ENCODE data around the gene RIMBP3C. TPM values are rescaled to one million over a fixed set of nuclear protein-coding genes. Genes with fewer than 3 reads are reported as not detected.
"Not testable (repeated sequence)": the region's sequence is repeated elsewhere in the genome, so short reads cannot be mapped to it uniquely, and the experiment has no call there.

RIMBP3C gene, protein sequence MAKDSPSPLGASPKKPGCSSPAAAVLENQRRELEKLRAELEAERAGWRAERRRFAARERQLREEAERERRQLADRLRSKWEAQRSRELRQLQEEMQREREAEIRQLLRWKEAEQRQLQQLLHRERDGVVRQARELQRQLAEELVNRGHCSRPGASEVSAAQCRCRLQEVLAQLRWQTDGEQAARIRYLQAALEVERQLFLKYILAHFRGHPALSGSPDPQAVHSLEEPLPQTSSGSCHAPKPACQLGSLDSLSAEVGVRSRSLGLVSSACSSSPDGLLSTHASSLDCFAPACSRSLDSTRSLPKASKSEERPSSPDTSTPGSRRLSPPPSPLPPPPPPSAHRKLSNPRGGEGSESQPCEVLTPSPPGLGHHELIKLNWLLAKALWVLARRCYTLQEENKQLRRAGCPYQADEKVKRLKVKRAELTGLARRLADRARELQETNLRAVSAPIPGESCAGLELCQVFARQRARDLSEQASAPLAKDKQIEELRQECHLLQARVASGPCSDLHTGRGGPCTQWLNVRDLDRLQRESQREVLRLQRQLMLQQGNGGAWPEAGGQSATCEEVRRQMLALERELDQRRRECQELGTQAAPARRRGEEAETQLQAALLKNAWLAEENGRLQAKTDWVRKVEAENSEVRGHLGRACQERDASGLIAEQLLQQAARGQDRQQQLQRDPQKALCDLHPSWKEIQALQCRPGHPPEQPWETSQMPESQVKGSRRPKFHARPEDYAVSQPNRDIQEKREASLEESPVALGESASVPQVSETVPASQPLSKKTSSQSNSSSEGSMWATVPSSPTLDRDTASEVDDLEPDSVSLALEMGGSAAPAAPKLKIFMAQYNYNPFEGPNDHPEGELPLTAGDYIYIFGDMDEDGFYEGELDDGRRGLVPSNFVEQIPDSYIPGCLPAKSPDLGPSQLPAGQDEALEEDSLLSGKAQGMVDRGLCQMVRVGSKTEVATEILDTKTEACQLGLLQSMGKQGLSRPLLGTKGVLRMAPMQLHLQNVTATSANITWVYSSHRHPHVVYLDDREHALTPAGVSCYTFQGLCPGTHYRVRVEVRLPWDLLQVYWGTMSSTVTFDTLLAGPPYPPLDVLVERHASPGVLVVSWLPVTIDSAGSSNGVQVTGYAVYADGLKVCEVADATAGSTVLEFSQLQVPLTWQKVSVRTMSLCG (N-terminal part only)
- total RNA-seq: under 1 TPM in 1 of 4 donors, not detected in 3; 0.04 TPM

- H3K4me3 ChIP-seq; H3K9me3 ChIP-seq; H3K4me1 ChIP-seq; ATAC-seq; H3K36me3 ChIP-seq; DNase-seq; intact Hi-C loops (cut with DNase I; ENCODE audit: low total_unique reads); in situ Hi-C loops (cut with MboI; ENCODE audit: low sequenced_read_pairs in 4 of 4); H3K27me3 ChIP-seq; H3K27ac ChIP-seq: not testable (repeated sequence)
Measured at GRCh38 chr22:21551361-21551760, at the start of gene RIMBP3C. Gene RIMBP3C, minus strand, starts transcription at chr22:21551461. Its CDS starts 485 bp downstream, at chr22:21550976.

DNA sequence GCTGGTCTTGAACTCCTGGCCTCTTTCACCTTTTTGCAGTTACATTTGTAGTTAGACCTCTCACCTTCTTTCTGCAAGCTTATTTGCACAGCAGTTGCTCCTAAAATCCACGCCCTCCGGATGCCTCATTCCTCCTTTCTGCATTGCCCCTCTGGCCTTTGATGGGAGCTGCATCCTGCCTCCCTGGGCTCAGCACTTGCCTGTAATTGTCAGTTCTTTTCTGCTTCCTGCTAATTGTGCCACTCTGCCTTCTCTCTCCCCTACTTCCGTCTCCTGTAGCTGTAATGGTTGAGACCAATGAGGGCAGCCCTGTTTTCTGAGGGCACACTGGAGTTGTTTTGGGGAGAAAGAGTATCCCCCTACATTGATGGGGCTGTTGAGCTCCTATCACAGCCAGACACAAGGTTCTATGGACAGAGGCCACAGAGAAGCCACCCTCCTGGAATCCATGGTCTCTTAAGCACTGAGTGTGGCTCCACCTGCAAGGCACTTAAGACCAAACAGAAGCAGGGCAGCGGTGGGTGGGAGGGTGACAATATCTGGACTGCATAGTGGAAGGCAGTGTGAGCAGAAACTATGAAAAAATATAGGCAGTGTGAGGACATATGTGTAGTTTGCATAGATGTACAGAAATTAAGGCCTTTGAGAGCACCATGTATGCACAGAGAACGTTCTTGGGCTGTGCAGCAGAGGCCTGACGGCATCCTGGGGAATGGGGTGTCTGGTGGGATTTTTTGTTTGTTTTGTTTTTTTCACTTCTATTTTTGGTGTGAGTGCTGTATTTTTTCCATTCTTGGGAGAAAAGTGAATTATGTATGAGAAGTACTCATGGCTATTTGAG is 48.0 kb upstream of the RIMBP3C start:
- TF ChIP-seq, protein P1, sequence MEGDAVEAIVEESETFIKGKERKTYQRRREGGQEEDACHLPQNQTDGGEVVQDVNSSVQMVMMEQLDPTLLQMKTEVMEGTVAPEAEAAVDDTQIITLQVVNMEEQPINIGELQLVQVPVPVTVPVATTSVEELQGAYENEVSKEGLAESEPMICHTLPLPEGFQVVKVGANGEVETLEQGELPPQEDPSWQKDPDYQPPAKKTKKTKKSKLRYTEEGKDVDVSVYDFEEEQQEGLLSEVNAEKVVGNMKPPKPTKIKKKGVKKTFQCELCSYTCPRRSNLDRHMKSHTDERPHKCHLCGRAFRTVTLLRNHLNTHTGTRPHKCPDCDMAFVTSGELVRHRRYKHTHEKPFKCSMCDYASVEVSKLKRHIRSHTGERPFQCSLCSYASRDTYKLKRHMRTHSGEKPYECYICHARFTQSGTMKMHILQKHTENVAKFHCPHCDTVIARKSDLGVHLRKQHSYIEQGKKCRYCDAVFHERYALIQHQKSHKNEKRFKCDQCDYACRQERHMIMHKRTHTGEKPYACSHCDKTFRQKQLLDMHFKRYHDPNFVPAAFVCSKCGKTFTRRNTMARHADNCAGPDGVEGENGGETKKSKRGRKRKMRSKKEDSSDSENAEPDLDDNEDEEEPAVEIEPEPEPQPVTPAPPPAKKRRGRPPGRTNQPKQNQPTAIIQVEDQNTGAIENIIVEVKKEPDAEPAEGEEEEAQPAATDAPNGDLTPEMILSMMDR (IDR thresholded peaks at IDR 0.05 in 4 of 5, conservative IDR thresholded peaks at IDR 0.05 in 1 of 5): no peak
- TF ChIP-seq POLR2A (IDR thresholded peaks at IDR 0.05): no peak
- Histone ChIP-seq H3K9me3 (no peaks in the 10 kb centered on the region), H3K4me3 (no peak overlapping the region), H3K4me1 (peaks cover 10 to 16% of the 10 kb centered on the region in 2 donors), H3K27ac (no peak overlapping the region), H3K36me3 (peaks cover 0 to 15% of the 10 kb centered on the region in 2 donors), H3K27me3 (no peaks in the 10 kb centered on the region)
- DNase-seq (no peak), ATAC-seq (no peak)
- intact Hi-C loops (cut with DNase I; ENCODE audit: low total_unique reads): no loop called here
- in situ Hi-C loops (cut with MboI; ENCODE audit: low sequenced_read_pairs in 4 of 4): no loop called here

DNA sequence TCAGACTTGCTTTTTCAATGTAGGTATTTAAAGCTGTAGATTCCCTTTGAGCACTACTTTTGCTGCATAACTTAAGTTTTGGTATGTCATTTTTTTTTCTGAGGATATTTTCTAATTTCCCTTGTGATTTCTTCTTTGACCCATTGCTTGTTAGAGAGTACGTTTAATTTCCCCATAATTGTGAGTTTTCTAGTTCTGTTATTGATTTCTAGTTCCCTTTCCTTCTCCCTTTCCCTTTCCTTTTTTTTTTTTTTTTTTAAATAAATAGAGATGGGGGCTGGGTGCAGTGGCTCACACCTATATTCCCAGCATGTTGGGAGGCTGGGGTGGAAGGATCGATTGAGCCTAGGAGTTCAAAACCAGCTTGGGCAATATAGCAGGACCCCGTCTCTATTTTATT is 47.0 kb upstream of the RIMBP3C start:
- Histone ChIP-seq H3K27ac (no peak overlapping the region), H3K27me3 (no peaks in the 10 kb centered on the region), H3K36me3 (peaks cover 0 to 24% of the 10 kb centered on the region in 2 donors), H3K4me3 (no peak overlapping the region), H3K9me3 (no peaks in the 10 kb centered on the region), H3K4me1 (peaks cover 14 to 24% of the 10 kb centered on the region in 2 donors)
- intact Hi-C loops (cut with DNase I; ENCODE audit: low total_unique reads) (no loop called here), in situ Hi-C loops (cut with MboI; ENCODE audit: low sequenced_read_pairs in 4 of 4) (no loop called here)
- ATAC-seq (no peak), DNase-seq (no peak)
- no peak for TF ChIP-seq POLR2A (IDR thresholded peaks at IDR 0.05)
- TF ChIP-seq, protein P1 (IDR thresholded peaks at IDR 0.05 in 4 of 5, conservative IDR thresholded peaks at IDR 0.05 in 1 of 5): no peak

GRCh38 chr22:21596356-21597135 is 45.3 kb upstream of the RIMBP3C start:
- in situ Hi-C loops (cut with MboI; ENCODE audit: low sequenced_read_pairs in 4 of 4); intact Hi-C loops (cut with DNase I; ENCODE audit: low total_unique reads); H3K4me3 ChIP-seq; H3K27me3 ChIP-seq; H3K27ac ChIP-seq; DNase-seq; ATAC-seq; H3K9me3 ChIP-seq: not testable (repeated sequence)
- Histone ChIP-seq H3K36me3 (peaks cover 0 to 31% of the 10 kb centered on the region in 2 donors), H3K4me1 (peaks cover 29 to 33% of the 10 kb centered on the region in 2 donors)

Measured in gastrocnemius medialis (tissue), 4 donors.